Activated CD4-positive, alpha-beta T cell treated with anti-CD3 and anti-CD28 coated beads for 24 hours (primary cell): ENCODE measurements around the gene TPX2.

Experiments used
- DNase-seq, 2 donors: peaks; one replicate each; pipeline ENCODE4 v3.0.0-alpha.2; 2020; ENCODE audit warnings: low read depth in 2 of 2

TPX2 gene

DNA sequence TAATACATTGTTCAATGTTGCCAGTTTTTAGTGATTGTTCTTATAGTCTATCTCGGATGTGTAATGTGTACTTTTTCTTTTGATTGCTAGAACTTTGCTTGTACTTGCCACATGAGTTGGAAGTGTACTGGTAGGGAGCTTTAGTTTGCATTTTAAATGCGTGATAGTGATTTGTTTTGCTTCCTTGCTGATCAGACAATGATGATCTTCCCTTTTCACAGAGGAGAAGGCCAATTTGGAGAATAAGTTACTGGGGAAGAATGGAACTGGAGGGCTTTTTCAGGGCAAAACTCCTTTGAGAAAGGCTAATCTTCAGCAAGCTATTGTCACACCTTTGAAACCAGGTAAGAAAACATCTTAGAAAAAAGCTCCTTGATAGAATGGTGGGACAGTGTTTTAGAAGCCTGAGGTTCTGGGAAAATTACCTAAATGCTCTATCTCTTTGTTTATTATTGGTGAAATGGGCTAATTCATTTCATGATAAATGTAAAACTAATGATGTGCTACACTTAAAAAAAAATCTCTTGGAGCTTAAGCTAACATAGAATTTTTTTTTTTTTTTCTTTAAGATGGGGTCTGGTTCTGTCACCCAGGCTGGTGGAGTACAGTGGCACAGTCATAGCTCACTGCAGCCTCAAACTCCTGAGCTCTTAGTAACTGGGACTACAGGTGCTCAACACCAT, 20.9 kb downstream of the TPX2 start:
- no peak for DNase-seq

DNA sequence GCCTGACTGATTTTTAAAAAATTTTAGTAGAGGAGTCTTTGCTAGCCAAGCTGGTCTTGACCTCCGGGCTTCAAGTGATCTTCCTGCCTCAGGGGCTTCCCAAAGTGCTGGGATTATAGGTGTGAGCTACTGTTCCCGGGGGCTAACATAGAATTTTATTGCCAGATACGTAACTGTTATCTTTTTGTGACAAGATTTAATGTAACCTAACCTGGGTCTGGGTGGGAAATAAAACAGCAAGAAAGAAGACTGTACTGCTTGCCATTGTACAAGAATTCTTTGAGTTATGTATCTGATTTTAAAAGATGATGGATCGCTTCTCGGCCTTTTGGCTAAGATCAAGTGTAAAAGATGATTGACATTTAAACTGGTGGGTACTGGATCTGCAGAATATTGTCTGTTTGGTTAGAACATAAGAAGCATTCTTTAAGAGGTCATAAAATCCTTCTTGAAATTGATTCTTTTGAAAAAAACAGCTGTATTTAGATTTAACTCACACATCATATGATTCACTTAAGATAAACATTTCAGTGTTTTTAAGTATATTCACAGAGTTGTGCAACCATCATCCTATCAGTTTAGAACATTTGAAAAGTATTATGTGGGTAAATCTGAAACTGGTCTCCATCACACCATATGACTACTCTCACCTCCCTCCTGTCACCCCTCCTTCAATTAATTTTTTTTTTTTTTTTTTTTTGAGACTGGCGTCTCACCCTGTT, 21.6 kb downstream of the TPX2 start:
- DNase-seq, result no peak

DNA sequence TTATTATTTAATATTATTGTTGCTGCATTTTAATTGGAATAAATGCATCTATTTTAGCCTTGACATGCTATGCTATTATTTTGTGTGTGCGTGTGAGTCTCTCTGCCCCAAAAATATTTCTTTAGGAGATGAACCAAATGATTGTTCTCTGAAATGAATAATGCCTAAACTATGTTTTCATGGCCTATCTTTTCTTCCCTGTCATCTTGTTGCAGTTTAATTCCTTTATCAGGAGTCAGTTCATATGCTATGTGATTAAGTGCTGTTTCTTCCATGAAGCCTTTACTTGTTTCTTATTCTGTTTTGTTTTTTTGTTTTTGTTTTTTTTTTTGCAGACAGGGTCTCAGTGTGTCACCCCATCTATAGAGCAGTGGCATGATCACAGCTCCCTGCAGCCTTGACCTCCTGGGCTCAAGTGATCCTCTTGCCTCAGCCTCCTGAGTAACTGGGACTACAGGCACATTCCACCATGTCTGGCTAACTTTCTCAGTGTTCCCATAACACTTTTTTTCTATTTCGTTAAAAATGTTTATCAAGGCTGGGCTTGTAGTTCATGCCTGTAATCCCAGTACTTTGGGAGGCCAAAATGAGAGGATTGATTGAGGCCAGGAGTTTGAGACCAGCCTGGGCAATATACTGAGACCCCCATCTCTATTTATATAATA, 25.7 kb downstream of the TPX2 start:
- DNase-seq, result no peak

DNA sequence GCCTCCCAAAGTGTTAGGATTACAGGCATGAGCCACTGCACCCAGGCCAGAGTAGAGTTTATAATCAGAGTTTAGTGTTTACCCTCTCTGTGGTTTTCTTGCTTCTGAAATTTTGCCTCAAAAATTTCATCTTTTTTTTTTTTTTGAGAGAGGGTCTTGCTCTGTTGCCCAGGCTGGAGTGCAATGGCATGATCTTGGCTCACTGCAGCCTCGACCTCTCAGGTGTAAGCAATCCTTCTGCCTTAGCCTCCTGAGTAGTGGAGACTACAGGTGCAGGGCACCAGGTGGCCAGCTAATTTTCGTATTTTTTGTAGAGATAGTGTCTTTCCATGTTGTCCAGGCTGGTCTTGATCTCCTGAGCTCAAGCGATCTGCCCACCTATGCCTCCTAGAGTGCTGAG, 28.7 kb downstream of the TPX2 start:
- DNase-seq, result no peak

DNA sequence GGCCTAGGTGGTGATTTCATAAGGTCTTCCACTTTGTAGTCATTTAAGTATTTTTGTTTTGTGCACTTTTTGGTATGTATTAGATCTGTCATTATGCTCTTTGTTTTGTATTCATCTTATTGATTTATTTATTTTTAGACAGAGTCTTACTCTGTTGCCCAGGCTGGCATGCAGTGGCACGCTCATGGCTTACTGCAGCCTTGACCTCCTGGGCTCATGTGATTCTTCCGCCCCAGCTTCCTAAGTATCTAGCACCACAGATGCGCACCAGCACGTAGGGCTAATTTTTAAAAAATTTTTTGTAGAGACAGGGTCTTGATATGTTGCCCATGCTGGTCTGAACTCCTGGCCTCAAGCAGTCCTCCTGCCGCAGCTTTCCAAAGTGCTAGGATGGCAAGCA, 30.6 kb downstream of the TPX2 start:
- no peak for DNase-seq

DNA sequence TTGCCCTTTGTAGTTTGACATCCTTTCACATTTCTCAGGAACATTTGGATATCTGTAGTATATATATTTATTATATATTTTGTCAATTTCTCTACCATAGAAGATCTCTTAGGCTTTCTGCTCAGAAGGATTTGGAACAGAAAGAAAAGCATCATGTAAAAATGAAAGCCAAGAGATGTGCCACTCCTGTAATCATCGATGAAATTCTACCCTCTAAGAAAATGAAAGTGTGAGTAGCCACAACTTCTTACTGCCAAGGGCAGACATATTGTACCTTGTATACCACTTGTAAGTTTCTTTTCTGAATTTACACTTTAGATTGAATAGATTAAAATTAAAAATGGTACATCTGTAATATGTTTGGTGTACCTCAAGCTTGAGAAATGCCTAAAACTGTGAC, 31.2 kb downstream of the TPX2 start:
- DNase-seq, result no peak

DNA sequence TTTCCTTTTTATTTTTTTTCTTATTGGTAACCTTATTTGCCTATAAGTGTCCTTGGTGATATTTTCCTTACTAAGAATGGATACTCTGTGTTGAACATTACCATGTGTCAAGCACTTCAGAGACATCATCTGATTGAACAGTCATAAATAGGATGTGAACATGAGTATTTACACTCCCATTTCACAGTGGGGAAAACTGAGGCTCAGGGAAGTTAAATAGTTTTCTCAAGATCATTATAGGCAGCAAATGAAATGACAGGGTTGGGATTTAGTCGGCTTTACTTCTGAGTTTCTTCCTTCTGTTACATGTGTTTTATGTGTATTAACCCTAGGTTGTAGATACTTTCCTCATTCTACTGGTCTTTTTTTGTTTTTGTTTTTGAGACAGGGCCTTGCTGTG, 35.3 kb downstream of the TPX2 start:
- no peak for DNase-seq

DNA sequence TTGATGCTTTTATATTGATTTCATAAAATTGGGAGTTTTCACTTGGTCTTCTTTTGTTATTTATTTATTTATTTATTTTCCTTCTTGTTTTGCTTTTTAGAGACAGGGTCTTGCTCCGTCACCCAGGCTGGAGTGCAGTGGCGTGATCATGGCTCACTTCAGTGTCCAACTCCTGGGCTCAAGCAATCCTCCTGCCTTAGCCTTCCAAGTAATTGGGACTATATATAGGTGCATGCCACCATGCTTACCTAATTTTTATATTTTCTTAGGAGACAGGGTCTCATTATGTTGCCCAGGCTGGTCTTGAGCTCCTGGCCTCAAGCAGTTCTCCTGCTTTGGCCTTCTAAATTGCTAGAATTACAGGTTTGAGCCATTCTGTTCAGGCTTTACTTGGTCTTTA, 41.7 kb downstream of the TPX2 start:
- no peak for DNase-seq

DNA sequence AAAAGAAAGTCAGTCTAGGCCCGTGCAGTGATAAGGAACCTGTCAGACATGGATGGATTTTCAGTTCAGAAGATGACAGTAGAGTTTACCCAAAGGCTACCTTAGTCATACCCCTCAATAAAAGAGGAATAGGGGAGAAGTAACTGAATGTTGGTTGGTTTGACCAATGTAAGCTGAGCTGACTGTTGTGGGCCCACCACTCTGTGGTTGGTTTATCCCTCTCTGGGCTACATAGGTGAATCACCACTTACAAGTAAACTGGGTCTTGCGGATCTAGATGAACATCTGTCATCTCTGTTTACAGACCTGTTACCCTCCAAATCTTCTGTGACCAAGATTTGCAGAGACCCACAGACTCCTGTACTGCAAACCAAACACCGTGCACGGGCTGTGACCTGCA, 42.9 kb downstream of the TPX2 start:
- DNase-seq, result no peak

DNA sequence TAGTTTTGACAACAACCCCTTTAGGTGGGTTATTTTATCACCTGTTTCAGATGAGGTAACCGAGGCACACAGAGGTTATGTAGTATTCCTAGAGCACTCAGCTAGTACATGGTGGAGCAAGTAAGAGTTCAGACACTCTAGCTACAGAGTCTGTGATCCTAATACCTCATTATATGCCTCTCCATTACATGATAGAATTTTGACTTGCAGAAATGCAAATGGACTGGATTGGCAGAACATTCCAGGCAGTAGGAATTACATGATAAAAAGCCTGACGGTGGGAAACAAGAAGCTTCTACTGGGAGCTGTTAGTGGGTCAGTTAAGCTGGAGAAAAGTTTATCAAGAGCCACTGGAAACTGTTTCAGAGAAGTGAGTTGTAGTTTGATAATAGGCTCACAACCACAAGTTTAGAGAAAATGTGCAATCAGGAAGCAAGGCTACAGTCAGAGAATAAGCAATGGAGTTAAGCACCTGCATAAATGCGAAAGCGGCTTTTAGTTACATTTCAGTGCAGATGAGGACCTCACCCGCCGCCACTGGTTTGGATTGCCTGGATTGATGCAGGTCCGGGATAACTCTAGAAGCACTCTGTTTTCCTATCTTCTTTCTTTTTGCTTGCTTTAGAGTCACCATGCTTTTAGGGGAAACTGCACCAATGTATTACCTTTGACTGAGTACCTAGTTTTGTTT, 45.4 kb downstream of the TPX2 start:
- DNase-seq, result no peak

DNA sequence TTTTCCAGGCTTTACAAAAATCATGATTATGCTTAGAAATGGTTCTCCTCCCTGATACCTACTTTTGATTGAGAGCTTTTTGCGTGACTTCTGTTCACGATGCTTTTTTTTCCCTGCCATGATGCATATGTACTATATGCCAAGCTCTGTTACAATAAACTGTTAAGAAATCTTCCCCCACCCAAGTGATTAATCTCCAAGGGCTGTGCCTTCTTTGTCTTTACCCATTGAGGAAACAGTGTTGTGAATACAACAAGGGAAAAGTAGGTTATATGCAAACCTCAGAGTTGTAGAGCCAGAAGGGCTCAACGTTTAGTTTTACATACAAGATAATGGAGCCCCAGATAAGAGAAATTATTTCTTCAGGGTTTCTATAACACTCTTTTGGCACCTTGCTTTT, 46.0 kb downstream of the TPX2 start:
- DNase-seq, result no peak

DNA sequence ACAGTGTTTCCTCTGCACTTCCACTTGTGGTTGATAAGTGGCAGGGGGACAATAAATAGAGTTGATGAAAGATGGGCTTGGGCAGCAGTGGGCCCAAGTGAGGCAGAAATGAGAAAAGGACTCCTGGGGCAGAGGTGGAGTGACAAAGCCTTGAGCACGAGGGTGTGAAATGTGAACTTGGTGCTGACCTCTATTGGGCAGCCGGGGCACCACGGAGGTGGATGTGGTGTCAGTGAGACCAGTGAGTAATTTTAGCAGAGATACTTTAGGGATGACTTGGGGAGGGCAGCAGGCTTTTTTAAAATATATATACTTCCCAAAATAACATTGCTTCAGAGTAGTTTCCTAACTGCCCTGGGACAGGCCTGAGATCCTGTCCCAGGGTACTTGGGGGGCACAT, 49.5 kb downstream of the TPX2 start:
- DNase-seq, result no peak

DNA sequence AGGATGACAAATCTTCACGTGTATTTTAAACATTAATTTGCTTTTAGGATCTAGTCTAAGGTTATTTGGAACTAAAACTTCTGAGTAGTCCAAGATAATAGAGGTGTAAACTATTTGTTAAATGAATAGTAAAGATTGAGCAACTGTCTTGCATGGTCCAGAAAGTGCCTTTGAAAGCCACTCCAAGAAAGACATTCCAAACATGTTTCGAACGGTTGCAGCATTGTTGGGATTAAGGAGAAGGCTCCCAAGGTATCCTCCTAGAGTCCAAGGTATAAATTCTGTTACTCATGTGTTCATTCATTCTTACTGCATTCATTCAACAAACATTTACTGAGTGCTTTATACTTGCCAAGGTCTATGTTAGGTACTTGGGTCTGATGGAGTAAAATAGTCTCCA, 51.3 kb downstream of the TPX2 start:
- DNase-seq, result no peak

DNA sequence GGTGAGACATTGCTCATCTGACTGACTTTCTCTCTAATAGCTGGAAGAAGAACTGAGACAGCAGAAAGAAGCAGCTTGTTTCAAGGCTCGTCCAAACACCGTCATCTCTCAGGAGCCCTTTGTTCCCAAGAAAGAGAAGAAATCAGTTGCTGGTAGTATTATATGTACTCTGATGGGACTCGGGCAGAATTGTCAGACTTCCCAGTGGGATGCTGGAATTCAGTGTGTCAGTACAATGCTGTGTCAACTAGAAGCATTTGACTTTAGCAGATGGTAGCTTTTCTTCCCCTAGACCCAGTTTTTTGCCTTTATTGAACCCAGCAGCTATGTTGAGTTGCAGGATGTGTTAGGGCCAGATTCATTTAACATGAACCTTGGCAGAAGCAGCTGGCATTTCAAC, 58.3 kb downstream of the TPX2 start:
- DNase-seq, result no peak

DNA sequence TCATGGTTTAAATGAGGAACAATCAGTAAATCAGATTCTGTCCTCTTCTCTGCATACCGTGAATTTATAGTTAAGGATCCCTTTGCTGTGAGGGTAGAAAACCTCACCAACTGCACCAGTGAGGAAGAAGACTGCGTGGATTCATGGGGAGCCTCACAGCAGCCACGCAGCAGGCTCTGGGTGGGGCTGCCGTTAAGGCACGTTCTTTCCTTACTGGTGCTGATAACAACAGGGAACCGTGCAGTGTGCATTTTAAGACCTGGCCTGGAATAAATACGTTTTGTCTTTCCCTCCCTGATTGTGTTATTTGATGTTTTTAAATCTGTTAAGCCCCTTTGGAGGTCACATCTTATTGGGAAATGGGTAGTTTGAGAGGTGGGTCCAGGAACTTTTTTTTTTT, 62.4 kb downstream of the TPX2 start:
- no peak for DNase-seq

DNA sequence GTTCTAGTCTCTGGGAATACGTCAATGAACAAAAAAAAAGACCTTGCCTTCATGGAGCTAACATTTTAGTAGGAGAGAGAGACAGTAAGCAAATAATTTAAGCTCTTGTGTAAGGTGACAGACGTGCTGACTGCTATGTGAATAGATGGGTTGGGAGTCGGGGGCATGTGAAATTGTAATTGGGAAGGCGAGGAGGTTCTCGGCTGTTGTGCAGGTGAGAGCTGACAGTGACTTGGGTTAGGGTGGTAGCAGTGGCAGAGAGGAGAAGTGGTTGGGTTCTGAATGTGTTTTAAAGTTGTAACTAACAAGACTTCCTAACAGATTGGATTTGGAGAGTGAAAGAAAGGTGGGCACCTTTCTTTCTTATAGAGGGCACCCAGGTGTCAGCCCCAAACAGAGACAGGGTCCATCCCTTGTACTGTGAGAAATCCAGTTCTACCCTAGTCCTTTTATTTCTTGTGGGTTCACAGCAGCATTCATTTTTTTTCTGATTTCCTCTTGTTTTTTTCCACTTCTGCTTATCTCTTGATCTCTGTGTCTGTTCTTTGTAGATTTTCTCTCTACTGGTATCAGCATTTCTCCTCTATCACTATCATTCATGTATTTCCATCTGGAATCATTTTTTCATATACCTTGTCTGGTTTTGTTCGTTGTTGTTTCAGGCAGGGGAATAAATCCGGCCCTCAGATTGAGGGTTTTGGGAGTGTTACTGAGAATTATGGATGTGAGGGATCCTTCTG, 64.6 kb downstream of the TPX2 start:
- DNase-seq, result no peak

DNA sequence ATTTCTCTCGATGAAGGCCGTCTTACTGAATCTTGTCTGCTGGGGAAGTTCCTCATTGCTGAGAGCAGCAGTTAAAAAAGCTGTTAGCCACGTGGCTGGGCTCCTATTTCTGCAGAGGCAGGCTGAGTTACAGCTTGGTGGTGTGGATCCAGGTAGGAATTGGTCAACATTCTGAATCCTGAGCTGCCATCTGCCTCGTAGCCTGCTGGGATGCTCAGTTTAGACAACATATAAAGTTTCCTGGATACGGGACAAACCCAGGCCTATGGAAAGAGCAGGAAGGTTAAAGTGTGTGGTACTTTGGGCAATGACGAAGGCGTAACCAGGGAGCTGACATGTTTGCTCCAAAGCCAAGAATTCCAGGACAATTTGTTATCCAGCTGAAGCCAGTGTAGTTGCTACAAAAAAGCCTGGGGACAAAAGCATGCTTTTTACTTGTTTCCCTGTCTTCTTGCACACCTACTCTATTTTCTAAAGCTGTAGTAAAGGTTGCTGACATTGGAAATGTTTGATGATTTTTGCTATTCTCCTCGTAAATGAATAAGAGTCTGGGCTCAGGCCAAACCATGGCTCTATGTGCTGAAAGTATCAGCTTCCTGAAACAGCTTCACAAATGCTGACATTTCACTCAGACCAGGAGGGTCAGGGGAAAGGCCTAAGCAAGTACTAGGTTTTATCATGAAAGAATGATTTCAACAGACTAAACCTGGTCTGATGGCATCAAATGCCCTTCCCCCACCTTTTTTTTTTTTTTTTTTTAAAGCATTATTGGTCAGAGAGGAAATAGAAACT, 67.7 kb downstream of the TPX2 start:
- DNase-seq, result no peak

DNA sequence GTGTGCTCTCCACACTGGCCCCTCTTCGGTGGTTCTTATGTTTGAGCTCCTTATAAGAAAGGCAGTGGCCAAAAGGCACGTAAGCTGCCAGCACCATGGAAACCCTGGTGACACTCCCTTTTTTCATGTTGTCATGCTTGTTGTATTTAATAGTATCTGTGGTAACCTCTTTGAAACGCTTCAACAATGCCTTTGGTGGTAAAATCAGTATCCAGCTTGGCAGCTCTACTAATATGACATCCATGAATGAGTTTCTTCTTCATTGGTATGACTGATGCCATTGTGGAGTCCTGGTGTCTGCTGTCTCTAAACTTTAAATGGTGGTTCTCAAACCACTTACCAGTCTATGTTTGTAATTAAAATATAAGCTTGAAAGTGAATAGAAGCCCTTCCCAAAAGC, 69.4 kb downstream of the TPX2 start:
- DNase-seq, result no peak

DNA sequence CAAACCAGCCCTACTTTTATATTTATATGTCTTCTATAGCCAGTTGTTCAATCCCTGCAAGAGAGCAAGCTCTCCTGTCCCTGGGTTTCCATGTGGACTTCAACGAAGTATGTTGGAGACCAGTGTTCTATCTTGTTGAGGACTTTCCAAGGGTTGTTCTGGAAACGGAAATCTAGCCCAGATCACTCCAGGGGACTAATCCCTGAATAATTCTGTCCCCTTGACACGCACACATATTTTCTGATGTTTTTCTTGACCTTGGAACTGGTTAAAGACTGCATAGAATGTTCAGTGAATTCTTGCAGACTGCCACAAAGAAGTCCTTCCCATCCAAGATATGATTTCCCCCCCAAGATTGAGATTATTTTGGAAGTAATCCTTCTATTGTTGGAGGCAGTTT, 70.6 kb downstream of the TPX2 start:
- DNase-seq, result no peak

DNA sequence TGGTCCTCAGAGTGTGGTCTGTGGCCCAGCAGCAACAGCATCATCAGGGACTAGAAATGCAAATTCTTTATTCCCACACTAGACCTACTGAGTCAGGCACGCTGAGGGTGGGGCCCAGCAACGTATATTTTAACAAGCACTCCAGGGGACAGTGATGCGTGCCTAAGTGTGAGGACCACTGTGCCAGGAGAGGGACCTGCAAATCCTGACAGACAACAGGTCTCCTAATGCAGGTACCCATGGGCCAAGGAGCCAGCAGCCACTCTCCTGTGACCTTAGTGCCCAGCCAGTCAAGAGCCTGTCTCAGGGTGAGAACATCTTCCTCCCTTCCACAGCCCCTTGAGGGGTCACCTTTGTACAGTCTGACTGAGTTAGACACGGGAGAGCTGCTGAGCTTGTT, 72.1 kb downstream of the TPX2 start:
- no peak for DNase-seq
